Left renal cortex interstitium (tissue), 4 donors: ENCODE results near the gene SOX8. TPM values are rescaled to one million over a fixed set of nuclear protein-coding genes. Genes with fewer than 3 reads are reported as not detected.

ENCODE experiments used
- polyA plus RNA-seq, 4 donors: library from polyadenylated mRNA; unstranded; fragments of 120-200 nt; gene quantifications; one replicate each; pipeline ENCODE4 v1.2.1, GENCODE V29; 2013; ENCODE audit not compliant: insufficient read length in 4 of 4

SOX8 gene
- polyA plus RNA-seq, 4 donors = 2.7 to 5.4 (median 4.9) TPM

Other genes starting within 250 kb of the SOX8 start
- gene CIAO3, start 240.8 kb upstream of the SOX8 start, polyA plus RNA-seq = 10 to 100 TPM; 21.7 to 32.2 (median 27.6) TPM
- gene MSLN, start 221.0 kb upstream of the SOX8 start, polyA plus RNA-seq = 10 to 100 TPM; 11.6 to 26.2 (median 20.2) TPM
- 10 to 100 TPM in 3 of 4 donors, 1 to 10 TPM in 1; 9.7 to 18.5 (median 16.5) TPM for gene RPUSD1, start 193.4 kb upstream of the SOX8 start, polyA plus RNA-seq
- gene CHTF18, start 193.2 kb upstream of the SOX8 start, polyA plus RNA-seq = 10 to 100 TPM; 16.0 to 47.6 (median 28.0) TPM
- gene GNG13, start 181.0 kb upstream of the SOX8 start, polyA plus RNA-seq = under 1 TPM in 3 of 4 donors, not detected in 1; 0.17 to 0.49 (median 0.27) TPM
- gene LMF1, start 10.8 kb upstream of the SOX8 start, polyA plus RNA-seq = 10 to 100 TPM; 14.6 to 26.5 (median 21.0) TPM
- gene SSTR5, start 91.0 kb downstream of the SOX8 start, polyA plus RNA-seq = under 1 TPM; 0.10 to 0.33 (median 0.29) TPM
- not detected for gene C1QTNF8, start 114.5 kb downstream of the SOX8 start, polyA plus RNA-seq
- 10 to 100 TPM; 15.1 to 28.2 (median 26.1) TPM for gene CACNA1H, start 171.3 kb downstream of the SOX8 start, polyA plus RNA-seq
- gene TPSG1, start 243.5 kb downstream of the SOX8 start, polyA plus RNA-seq = 1 to 10 TPM in 2 of 4 donors, under 1 TPM in 2; 0.67 to 1.9 (median 0.96) TPM
- under 1 TPM in 3 of 4 donors, not detected in 1; 0.20 to 0.24 (median 0.24) TPM for gene TPSB2, start 248.4 kb downstream of the SOX8 start, polyA plus RNA-seq